Prostate gland (tissue), 2 donors: ENCODE measurements around the gene HBE1. TPM values are rescaled to one million over a fixed set of nuclear protein-coding genes. Genes with fewer than 3 reads are reported as not detected.

Experiments
- DNase-seq: peaks from one replicate; pipeline ENCODE4 v3.0.0-alpha.2; 2019; ENCODE audit warnings: low spot score
- H3K27ac ChIP-seq, 2 donors: fragments of 200-600 bp; sonication (generic); 2 replicates each; pipeline ENCODE4 v1.5.1; 2017 to 2019
- H3K27me3 ChIP-seq: fragments of 200-600 bp; sonication (generic); replicated peaks from 2 replicates; pipeline ENCODE4 v1.5.1; 2019; ENCODE audit not compliant: insufficient read depth
- H3K36me3 ChIP-seq, 2 donors: fragments of 200-600 bp; sonication (generic); 1 replicate in 1 of 2; 2 replicates in 1 of 2; pipeline versions ENCODE4 v1.5.1 to v1.8.1; 2017 to 2019
- H3K4me1 ChIP-seq: fragments of 200-600 bp; sonication (generic); replicated peaks from 2 replicates; pipeline ENCODE4 v1.5.1; 2019
- H3K4me3 ChIP-seq, 2 donors: fragments of 200-600 bp; sonication (generic); 2 replicates each; pipeline ENCODE4 v1.5.1; 2017 to 2019
- H3K9me3 ChIP-seq: fragments of 200-600 bp; sonication (generic); 2 replicates; pipeline ENCODE4 v1.5.1; 2017
- POLR2A ChIP-seq: fragments of 450-650 bp; IDR thresholded peaks from one replicate; pipeline ENCODE4 v1.6.1; 2016; ENCODE audit warnings: antibody characterized with exemption, mild to moderate bottlenecking
- POLR2AphosphoS5 ChIP-seq: sonication (generic); formaldehyde crosslinking; IDR thresholded peaks from one replicate; pipeline ENCODE4 v1.6.1; 2017; ENCODE audit warnings: antibody characterized with exemption
- WGBS: methylation state at CpG from one replicate; pipeline ENCODE4 v1.1.5; 2018; 5-methylcytosine and 5-hydroxymethylcytosine counted together
- intact Hi-C: fragments of 100-400 bp; cut with DNase I; formaldehyde crosslinking; loops from one replicate; pipeline ENCODE4 v1.14.2; 2022
- total RNA-seq, 2 donors: library from RNA; depleted of rRNA; stranded (reverse); fragments of >200 nt; gene quantifications; one replicate each; pipeline ENCODE4 v1.1.0, GENCODE V29; 2016
- TF ChIP-seq, protein P1 (sequence below), 4 experiments: fragments of 200-600 bp in 2 of 4; fragments of 450-650 bp in 2 of 4; sonication (generic) in 2 of 4; IDR thresholded peaks; 1 replicate in 3 of 4; 2 replicates in 1 of 4; pipeline ENCODE4 v1.5.1; 2016 to 2019; ENCODE audit warnings: antibody characterized with exemption in 4 of 4, mild to moderate bottlenecking in 2 of 4, moderate library complexity in 2 of 4

Gene HBE1
- total RNA-seq, 2 donors from 2014 or later = not detected

DNA sequence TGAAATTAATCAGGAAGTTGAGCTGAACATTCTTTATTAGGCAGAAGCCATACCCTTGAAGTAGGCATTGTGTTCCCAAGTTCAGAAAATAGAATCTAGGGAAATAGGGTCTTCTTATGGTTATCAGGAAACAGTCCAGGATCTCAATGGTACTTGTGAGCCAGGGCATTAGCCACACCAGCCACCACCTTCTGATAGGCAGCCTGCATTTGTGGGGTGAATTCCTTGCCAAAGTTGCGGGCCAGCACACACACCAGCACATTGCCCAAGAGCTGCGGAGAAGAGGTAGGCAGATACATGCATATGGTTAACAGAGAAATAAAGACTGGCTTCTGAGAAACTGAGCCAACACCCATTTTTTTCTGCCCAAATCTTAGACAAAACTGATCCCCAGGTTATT is 36.9 kb downstream of the HBE1 start:
- TF ChIP-seq POLR2AphosphoS5 (no peak), POLR2A (no peak)
- TF ChIP-seq, protein P1, sequence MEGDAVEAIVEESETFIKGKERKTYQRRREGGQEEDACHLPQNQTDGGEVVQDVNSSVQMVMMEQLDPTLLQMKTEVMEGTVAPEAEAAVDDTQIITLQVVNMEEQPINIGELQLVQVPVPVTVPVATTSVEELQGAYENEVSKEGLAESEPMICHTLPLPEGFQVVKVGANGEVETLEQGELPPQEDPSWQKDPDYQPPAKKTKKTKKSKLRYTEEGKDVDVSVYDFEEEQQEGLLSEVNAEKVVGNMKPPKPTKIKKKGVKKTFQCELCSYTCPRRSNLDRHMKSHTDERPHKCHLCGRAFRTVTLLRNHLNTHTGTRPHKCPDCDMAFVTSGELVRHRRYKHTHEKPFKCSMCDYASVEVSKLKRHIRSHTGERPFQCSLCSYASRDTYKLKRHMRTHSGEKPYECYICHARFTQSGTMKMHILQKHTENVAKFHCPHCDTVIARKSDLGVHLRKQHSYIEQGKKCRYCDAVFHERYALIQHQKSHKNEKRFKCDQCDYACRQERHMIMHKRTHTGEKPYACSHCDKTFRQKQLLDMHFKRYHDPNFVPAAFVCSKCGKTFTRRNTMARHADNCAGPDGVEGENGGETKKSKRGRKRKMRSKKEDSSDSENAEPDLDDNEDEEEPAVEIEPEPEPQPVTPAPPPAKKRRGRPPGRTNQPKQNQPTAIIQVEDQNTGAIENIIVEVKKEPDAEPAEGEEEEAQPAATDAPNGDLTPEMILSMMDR (IDR thresholded peaks at IDR 0.05) = no peak
- Histone ChIP-seq H3K36me3 (no peaks in the 10 kb centered on the region), H3K4me1 (no peaks in the 10 kb centered on the region), H3K9me3 (no peaks in the 10 kb centered on the region), H3K27ac (no peak overlapping the region), H3K4me3 (no peak overlapping the region), H3K27me3 (no peaks in the 10 kb centered on the region)
- no peak for DNase-seq
- 98% methylated on average over 2 of the region's 2 CpGs for WGBS
- intact Hi-C loops = no loop called here

DNA sequence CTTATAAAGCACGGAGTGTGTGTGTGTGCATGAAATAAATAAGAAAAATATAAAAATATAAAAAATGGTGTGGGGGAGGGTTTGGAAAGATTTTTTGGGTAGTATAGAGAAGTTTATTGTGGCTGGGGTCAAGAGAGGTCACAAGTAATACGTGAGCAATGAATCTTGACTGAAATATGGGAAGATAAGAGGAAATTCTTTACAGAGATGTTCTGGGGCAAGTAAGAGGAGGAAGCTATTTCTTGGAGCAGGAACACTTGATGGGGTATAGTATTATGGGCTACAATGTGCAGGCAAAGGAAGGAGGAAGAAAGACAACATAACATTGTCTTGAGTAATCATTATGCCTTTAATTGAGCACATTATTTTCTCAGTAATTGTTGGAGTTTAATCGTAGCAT is 37.6 kb downstream of the HBE1 start:
- no peak for DNase-seq
- TF ChIP-seq POLR2AphosphoS5 (no peak), POLR2A (no peak)
- TF ChIP-seq, protein P1 (IDR thresholded peaks at IDR 0.05) = no peak
- H3K36me3 ChIP-seq = no peaks in the 10 kb centered on the region
- intact Hi-C loops = no loop called here
- no peaks in the 10 kb centered on the region for H3K27me3 ChIP-seq
- no peaks in the 10 kb centered on the region for H3K9me3 ChIP-seq
- H3K4me3 ChIP-seq = no peak overlapping the region
- H3K27ac ChIP-seq = no peak overlapping the region
- 69% methylated on average over 3 of the region's 3 CpGs for WGBS
- H3K4me1 ChIP-seq = no peaks in the 10 kb centered on the region

DNA sequence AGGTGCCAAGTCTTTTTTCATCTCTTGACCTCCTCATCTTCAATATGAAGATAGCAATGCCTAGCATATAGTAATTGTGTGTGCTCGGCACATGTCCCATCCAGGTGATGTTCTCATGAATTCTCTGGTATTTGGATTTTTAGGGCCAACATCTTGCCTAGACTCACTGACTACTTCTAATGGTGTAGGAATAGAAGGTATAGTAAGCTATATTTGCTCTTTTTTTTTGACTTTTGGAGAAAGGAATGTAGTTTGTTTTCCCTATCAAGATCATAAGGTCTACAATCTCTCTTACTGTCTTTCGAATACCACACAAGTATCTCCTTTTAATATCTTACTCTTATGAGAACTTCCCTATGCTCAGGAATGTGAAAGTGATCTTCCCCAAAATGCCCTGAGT is 38.6 kb downstream of the HBE1 start:
- H3K36me3 ChIP-seq = no peaks in the 10 kb centered on the region
- no peaks in the 10 kb centered on the region for H3K27me3 ChIP-seq
- H3K4me3 ChIP-seq = no peak overlapping the region
- 73% methylated on average over 2 of the region's 2 CpGs for WGBS
- H3K9me3 ChIP-seq = no peaks in the 10 kb centered on the region
- TF ChIP-seq POLR2AphosphoS5 (no peak), POLR2A (no peak)
- TF ChIP-seq, protein P1 (IDR thresholded peaks at IDR 0.05) = no peak
- no peaks in the 10 kb centered on the region for H3K4me1 ChIP-seq
- no peak overlapping the region for H3K27ac ChIP-seq
- intact Hi-C loops = no loop called here
- no peak for DNase-seq

DNA sequence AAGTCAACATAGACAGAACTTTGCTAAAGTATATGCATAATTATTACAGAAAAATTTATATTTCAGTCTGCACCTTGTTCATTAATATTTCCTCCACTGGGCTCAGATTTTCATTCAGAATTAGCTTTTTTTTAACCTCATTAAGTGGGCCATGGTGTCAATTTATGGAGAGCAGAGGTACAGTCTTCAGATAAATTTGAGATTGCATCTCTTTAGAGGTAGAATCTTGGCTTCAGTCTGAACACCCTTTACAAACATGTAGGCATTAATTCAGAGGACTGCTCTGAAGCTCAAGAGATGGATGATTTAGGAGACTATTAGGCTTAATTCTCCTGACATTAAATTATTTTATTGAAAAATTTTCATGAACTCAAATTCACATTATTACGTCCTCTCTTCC is 39.5 kb downstream of the HBE1 start:
- 83% methylated on average over 1 of the region's 1 CpG for WGBS
- H3K27me3 ChIP-seq = no peaks in the 10 kb centered on the region
- H3K27ac ChIP-seq = no peak overlapping the region
- H3K9me3 ChIP-seq = no peaks in the 10 kb centered on the region
- intact Hi-C loops = no loop called here
- no peak overlapping the region for H3K4me3 ChIP-seq
- no peaks in the 10 kb centered on the region for H3K36me3 ChIP-seq
- TF ChIP-seq, protein P1 (IDR thresholded peaks at IDR 0.05) = no peak
- TF ChIP-seq POLR2AphosphoS5 (no peak), POLR2A (no peak)
- H3K4me1 ChIP-seq = no peaks in the 10 kb centered on the region
- DNase-seq = no peak

DNA sequence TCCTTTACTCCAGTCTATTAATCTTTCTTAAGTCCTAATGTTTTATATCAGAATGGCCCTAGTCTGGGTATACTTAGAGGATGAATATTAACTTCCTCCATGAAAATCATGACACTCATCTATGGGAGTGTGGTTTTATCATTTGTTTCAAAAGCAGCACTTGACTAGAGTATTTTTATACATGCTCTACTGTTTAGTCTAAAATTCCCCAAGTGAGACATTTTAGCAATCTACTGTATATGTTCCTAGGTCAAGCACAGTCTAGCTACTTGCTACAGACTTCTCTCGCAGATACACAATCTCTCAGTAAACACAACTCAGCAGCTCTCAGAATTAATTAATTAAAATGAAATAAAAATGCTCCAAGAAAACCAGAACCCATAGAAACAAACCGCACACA is 39.9 kb downstream of the HBE1 start:
- 89% methylated on average over 2 of the region's 2 CpGs for WGBS
- intact Hi-C loops = no loop called here
- no peaks in the 10 kb centered on the region for H3K27me3 ChIP-seq
- TF ChIP-seq, protein P1 (IDR thresholded peaks at IDR 0.05) = no peak
- TF ChIP-seq POLR2A (no peak), POLR2AphosphoS5 (no peak)
- no peaks in the 10 kb centered on the region for H3K4me1 ChIP-seq
- H3K4me3 ChIP-seq = no peak overlapping the region
- no peaks in the 10 kb centered on the region for H3K36me3 ChIP-seq
- DNase-seq = no peak
- H3K9me3 ChIP-seq = no peaks in the 10 kb centered on the region
- no peak overlapping the region for H3K27ac ChIP-seq
